Right atrium auricular region (tissue), 2 donors: ENCODE data around the gene PFDN5. TPM values are rescaled to one million over a fixed set of nuclear protein-coding genes. Genes with fewer than 3 reads are reported as not detected.
A peak's percentile ranks its signal among the peaks of the same experiment; 100 is the strongest.

Source experiments
- DNase-seq: peaks from one replicate; pipeline ENCODE4 v3.0.0-alpha.2; 2019; ENCODE audit warnings: low spot score
- H3K27ac ChIP-seq, 2 donors: fragments of 200-600 bp; sonication (generic); 1 replicate in 1 of 2; 2 replicates in 1 of 2; pipeline ENCODE4 v1.5.1; 2016 to 2019
- H3K27me3 ChIP-seq, 2 donors: fragments of 200-600 bp; sonication (generic); one replicate each; pipeline versions ENCODE4 v1.5.1 to v1.6.0; 2017 to 2019
- H3K36me3 ChIP-seq: fragments of 200-600 bp; sonication (generic); one replicate; pipeline ENCODE4 v1.5.1; 2016
- H3K4me1 ChIP-seq, 2 donors: fragments of 200-600 bp; sonication (generic); one replicate each; pipeline versions ENCODE4 v1.5.1 to v1.6.0; 2017 to 2019
- H3K4me3 ChIP-seq, 2 donors: fragments of 200-600 bp; sonication (generic); 1 replicate in 1 of 2; 2 replicates in 1 of 2; pipeline ENCODE4 v1.5.1; 2017 to 2019; ENCODE audit warnings: mild to moderate bottlenecking in 1 of 2, moderate library complexity in 1 of 2
- H3K9me3 ChIP-seq, 2 donors: fragments of 200-600 bp; sonication (generic); one replicate each; pipeline ENCODE4 v1.5.1; 2019
- total RNA-seq, 2 donors: library from RNA; depleted of rRNA; stranded (reverse); fragments of >200 nt; gene quantifications; one replicate each; pipeline ENCODE4 v1.1.0, GENCODE V29; 2016
- TF ChIP-seq, protein P1 (sequence below), 2 donors: fragments of 200-600 bp; sonication (generic); IDR thresholded peaks; one replicate each; pipeline ENCODE4 v1.5.1; 2019; ENCODE audit warnings: antibody characterized with exemption in 2 of 2

Gene PFDN5
- total RNA-seq, 2 donors from 2014 or later: 416 to 549 TPM

DNA sequence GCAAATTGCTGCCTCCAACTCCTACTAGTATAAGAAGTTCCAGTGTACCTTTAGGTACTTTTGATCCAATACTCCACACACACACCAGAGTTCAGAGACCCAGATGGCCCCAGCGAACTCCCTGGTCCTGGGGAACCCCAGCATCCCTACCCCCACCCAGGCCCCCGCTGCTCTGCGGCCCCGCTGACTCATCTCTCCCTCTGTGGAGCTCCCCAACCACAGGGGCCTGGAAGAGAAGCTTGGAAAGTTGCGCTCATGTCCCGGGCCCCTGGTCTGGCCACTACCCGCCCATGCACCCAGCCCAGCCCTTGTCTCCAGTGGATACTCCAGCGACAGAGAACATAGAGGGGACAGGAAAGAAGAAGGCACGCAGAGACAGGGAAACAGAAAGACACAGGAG is 45.1 kb downstream of the PFDN5 start:
- peaks cover 0 to 8% of the 10 kb centered on the region in 2 donors for H3K4me1 ChIP-seq
- H3K27ac ChIP-seq: no peak overlapping the region
- no peaks in the 10 kb centered on the region for H3K36me3 ChIP-seq
- no peak for DNase-seq
- no peaks in the 10 kb centered on the region for H3K9me3 ChIP-seq
- no peaks in the 10 kb centered on the region for H3K27me3 ChIP-seq
- TF ChIP-seq, protein P1, sequence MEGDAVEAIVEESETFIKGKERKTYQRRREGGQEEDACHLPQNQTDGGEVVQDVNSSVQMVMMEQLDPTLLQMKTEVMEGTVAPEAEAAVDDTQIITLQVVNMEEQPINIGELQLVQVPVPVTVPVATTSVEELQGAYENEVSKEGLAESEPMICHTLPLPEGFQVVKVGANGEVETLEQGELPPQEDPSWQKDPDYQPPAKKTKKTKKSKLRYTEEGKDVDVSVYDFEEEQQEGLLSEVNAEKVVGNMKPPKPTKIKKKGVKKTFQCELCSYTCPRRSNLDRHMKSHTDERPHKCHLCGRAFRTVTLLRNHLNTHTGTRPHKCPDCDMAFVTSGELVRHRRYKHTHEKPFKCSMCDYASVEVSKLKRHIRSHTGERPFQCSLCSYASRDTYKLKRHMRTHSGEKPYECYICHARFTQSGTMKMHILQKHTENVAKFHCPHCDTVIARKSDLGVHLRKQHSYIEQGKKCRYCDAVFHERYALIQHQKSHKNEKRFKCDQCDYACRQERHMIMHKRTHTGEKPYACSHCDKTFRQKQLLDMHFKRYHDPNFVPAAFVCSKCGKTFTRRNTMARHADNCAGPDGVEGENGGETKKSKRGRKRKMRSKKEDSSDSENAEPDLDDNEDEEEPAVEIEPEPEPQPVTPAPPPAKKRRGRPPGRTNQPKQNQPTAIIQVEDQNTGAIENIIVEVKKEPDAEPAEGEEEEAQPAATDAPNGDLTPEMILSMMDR (IDR thresholded peaks at IDR 0.05): no peak
- no peak overlapping the region for H3K4me3 ChIP-seq

DNA sequence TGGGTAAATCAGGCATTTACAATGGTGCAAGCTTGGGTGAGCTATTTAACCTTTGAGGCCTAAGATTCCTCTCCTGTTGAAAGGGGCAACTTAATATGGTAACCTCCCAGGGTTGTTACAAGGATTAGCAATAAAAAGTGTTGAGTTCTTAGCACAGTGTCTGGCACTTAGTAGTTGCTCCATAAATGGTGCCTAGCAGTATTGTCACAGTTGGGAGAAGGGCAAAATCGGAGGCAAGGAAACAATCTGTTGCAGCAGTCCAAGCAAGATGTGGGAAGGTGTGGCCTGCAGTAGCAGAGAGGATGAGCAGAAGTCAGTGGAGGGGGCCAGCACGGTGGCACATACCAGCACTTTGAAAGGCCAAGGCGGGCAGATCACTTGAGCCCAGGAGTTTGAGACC is 48.1 kb downstream of the PFDN5 start:
- H3K4me3 ChIP-seq: no peak overlapping the region
- H3K9me3 ChIP-seq: no peaks in the 10 kb centered on the region
- DNase-seq: no peak
- H3K27me3 ChIP-seq: no peaks in the 10 kb centered on the region
- TF ChIP-seq, protein P1 (IDR thresholded peaks at IDR 0.05): no peak
- no peaks in the 10 kb centered on the region for H3K36me3 ChIP-seq
- H3K27ac ChIP-seq: no peak overlapping the region
- peaks cover 0 to 16% of the 10 kb centered on the region in 2 donors for H3K4me1 ChIP-seq

DNA sequence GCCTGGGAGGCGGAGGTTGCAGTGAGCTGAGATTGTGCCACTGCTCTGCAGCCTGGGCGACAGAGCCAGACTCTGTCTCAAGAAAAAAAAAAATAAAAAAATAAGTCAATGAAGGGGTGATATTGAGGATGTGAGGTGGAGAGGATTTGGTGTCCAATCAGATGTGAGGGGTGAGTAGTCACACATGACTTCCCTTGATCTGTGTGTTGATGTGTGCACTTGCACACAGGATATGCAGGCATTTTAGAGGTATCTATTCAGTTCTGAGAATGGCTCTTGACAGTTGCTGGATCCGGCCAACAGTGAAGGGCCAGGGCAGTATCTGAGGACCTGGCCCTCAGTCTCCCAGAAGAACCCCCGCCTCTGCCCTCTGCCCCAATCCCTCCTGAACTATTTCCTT is 48.6 kb downstream of the PFDN5 start:
- no peak overlapping the region for H3K27ac ChIP-seq
- no peak overlapping the region for H3K4me3 ChIP-seq

DNA sequence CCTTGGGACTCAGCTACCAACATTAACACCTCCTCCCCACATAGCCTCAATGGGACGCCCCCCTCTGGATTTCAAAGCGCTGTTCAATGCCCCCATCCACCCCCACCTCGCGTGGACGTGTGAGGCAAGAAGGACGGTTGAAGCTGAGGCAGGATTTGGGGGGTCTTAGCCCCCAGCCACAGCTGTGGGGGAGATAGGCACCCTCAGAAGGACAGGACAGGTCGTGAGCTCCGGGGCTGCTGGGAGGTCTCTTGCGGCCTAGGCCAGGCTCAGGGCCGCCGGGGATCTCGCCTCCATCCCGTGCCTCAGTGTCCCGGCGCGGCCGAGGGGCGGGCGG is 49.1 kb downstream of the PFDN5 start:
- H3K9me3 ChIP-seq: no peaks in the 10 kb centered on the region
- H3K27me3 ChIP-seq: no peaks in the 10 kb centered on the region
- DNase-seq: no peak
- peaks cover 0 to 16% of the 10 kb centered on the region in 2 donors for H3K4me1 ChIP-seq
- no peaks in the 10 kb centered on the region for H3K36me3 ChIP-seq
- TF ChIP-seq, protein P1 (IDR thresholded peaks at IDR 0.05): no peak
- peak overlapping the region; percentile 63 to 73 for H3K4me3 ChIP-seq
- peak overlapping the region; percentile 76 to 78 for H3K27ac ChIP-seq

More for the DNA sequence above, 48.6 kb downstream of the PFDN5 start:
- TF ChIP-seq, protein P1 (IDR thresholded peaks at IDR 0.05): no peak
- Histone ChIP-seq H3K27me3 (no peaks in the 10 kb centered on the region), H3K36me3 (no peaks in the 10 kb centered on the region), H3K4me1 (peaks cover 0 to 16% of the 10 kb centered on the region in 2 donors), H3K9me3 (no peaks in the 10 kb centered on the region)
- DNase-seq: no peak

DNA sequence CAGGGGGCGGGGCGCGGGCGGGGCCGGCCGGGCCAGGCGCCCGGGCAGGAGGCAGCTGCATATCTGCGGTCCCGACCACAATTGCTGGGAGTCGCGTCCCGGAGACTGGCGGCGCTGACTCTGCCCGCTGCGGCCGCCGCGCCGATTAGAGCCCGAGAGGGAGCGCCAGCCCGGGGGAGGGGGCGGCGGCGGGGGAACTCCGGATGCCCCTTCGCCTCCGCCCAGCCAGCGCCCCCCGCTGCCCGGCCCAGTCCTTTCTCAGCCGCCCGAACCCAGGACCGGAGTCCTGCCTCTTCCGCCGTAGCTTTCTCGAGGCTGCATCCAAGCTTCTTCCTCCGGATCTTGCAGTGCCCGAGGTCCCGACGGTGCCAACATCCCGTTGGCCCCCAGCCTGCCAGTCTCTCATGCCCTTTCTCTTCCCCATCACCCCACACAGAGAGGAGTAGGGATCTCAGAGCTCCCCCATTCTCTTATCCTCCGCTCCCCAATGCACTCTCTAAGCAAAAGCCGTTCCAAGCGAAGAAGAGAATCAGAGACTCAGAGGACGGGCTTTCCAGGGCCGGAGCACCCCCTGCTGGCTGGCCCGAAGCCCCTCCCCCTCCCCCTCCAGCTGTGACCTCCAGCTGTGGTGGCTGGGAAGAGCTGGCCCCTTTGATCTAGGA is 49.6 kb downstream of the PFDN5 start:
- peak overlapping the region; percentile 63 to 73 for H3K4me3 ChIP-seq
- TF ChIP-seq, protein P1 (IDR thresholded peaks at IDR 0.05): peak; percentile 47 to 91
- no peaks in the 10 kb centered on the region for H3K27me3 ChIP-seq
- H3K9me3 ChIP-seq: no peaks in the 10 kb centered on the region
- no peaks in the 10 kb centered on the region for H3K36me3 ChIP-seq
- peaks cover 0 to 16% of the 10 kb centered on the region in 2 donors for H3K4me1 ChIP-seq
- DNase-seq: peak; percentile 84
- peak overlapping the region; percentile 76 to 78 for H3K27ac ChIP-seq
